ENCODE results near the gene GPSM1. TPM values are rescaled to one million over a fixed set of nuclear protein-coding genes. Genes with fewer than 3 reads are reported as not detected.

Gene GPSM1
- total and polyA plus RNA-seq, 4 donors: 0.11 to 2.9 (median 1.6) TPM

DNA sequence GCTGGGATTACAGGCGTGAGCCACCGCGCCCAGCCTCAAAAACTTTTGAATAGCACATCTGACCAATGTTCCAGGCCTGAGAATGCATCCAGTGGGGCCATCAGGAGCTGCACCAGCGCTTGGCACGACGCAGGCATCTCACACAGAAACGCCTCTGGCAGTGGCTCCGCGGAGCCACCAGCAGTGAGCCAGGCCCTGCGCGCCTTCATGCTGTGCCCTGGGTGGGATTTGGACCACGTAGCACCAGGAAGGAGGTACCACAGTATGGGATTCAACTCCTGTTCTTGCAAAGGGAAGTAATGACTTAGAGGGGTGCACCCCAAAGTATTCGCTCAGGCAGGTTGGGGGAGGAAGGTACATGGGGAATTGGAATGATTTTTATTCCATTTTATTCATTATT, 26.5 kb upstream of the GPSM1 start:
- TF ChIP-seq, protein P1, sequence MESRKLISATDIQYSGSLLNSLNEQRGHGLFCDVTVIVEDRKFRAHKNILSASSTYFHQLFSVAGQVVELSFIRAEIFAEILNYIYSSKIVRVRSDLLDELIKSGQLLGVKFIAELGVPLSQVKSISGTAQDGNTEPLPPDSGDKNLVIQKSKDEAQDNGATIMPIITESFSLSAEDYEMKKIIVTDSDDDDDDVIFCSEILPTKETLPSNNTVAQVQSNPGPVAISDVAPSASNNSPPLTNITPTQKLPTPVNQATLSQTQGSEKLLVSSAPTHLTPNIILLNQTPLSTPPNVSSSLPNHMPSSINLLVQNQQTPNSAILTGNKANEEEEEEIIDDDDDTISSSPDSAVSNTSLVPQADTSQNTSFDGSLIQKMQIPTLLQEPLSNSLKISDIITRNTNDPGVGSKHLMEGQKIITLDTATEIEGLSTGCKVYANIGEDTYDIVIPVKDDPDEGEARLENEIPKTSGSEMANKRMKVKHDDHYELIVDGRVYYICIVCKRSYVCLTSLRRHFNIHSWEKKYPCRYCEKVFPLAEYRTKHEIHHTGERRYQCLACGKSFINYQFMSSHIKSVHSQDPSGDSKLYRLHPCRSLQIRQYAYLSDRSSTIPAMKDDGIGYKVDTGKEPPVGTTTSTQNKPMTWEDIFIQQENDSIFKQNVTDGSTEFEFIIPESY (IDR thresholded peaks at IDR 0.05): no peak
- TF ChIP-seq HNF4G (IDR thresholded peaks at IDR 0.05) (no peak), FOXA2 (IDR thresholded peaks at IDR 0.05) (no peak), EGR1 (IDR thresholded peaks at IDR 0.05; ENCODE audit: low read depth in 2 of 2) (no peak), SP1 (IDR thresholded peaks at IDR 0.05) (no peak), JUND (IDR thresholded peaks at IDR 0.05) (no peak), RXRA (IDR thresholded peaks at IDR 0.05) (no peak), TAF1 (conservative IDR thresholded peaks at IDR 0.05) (no peak), NR2F2 (IDR thresholded peaks at IDR 0.05) (no peak), GABPA (IDR thresholded peaks at IDR 0.05 in 1 of 2, conservative IDR thresholded peaks at IDR 0.05 in 1 of 2) (no peak), HNF4A (conservative IDR thresholded peaks at IDR 0.05) (no peak), FOXA1 (IDR thresholded peaks at IDR 0.05) (no peak)
- TF ChIP-seq, protein P2, sequence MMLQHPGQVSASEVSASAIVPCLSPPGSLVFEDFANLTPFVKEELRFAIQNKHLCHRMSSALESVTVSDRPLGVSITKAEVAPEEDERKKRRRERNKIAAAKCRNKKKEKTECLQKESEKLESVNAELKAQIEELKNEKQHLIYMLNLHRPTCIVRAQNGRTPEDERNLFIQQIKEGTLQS (IDR thresholded peaks at IDR 0.05): no peak
- TF ChIP-seq, protein P3, sequence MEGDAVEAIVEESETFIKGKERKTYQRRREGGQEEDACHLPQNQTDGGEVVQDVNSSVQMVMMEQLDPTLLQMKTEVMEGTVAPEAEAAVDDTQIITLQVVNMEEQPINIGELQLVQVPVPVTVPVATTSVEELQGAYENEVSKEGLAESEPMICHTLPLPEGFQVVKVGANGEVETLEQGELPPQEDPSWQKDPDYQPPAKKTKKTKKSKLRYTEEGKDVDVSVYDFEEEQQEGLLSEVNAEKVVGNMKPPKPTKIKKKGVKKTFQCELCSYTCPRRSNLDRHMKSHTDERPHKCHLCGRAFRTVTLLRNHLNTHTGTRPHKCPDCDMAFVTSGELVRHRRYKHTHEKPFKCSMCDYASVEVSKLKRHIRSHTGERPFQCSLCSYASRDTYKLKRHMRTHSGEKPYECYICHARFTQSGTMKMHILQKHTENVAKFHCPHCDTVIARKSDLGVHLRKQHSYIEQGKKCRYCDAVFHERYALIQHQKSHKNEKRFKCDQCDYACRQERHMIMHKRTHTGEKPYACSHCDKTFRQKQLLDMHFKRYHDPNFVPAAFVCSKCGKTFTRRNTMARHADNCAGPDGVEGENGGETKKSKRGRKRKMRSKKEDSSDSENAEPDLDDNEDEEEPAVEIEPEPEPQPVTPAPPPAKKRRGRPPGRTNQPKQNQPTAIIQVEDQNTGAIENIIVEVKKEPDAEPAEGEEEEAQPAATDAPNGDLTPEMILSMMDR (IDR thresholded peaks at IDR 0.05; ENCODE audit: low read depth, low read length, missing input control): no peak
- TF ChIP-seq, protein P4, sequence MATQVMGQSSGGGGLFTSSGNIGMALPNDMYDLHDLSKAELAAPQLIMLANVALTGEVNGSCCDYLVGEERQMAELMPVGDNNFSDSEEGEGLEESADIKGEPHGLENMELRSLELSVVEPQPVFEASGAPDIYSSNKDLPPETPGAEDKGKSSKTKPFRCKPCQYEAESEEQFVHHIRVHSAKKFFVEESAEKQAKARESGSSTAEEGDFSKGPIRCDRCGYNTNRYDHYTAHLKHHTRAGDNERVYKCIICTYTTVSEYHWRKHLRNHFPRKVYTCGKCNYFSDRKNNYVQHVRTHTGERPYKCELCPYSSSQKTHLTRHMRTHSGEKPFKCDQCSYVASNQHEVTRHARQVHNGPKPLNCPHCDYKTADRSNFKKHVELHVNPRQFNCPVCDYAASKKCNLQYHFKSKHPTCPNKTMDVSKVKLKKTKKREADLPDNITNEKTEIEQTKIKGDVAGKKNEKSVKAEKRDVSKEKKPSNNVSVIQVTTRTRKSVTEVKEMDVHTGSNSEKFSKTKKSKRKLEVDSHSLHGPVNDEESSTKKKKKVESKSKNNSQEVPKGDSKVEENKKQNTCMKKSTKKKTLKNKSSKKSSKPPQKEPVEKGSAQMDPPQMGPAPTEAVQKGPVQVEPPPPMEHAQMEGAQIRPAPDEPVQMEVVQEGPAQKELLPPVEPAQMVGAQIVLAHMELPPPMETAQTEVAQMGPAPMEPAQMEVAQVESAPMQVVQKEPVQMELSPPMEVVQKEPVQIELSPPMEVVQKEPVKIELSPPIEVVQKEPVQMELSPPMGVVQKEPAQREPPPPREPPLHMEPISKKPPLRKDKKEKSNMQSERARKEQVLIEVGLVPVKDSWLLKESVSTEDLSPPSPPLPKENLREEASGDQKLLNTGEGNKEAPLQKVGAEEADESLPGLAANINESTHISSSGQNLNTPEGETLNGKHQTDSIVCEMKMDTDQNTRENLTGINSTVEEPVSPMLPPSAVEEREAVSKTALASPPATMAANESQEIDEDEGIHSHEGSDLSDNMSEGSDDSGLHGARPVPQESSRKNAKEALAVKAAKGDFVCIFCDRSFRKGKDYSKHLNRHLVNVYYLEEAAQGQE (IDR thresholded peaks at IDR 0.05): no peak
- Histone ChIP-seq H3K27me3 (ENCODE audit: control insufficient read depth in 4 of 4, insufficient read depth in 4 of 4, low read length in 3 of 4) (no peaks in the 10 kb centered on the region), H3K4me1 (ENCODE audit: control insufficient read depth in 4 of 4, insufficient read depth in 4 of 4, low read length in 3 of 4) (peaks cover 0 to 9% (median 0%) of the 10 kb centered on the region in 4 donors), H3K27ac (ENCODE audit: low read depth in 1 of 2, low read length in 2 of 2) (no peak overlapping the region), H3K9me3 (ENCODE audit: control insufficient read depth in 4 of 4, low read length in 3 of 4) (no peaks in the 10 kb centered on the region), H3K36me3 (ENCODE audit: control insufficient read depth in 4 of 4, insufficient read depth in 3 of 4, low read depth in 1 of 4, low read length in 3 of 4) (no peaks in the 10 kb centered on the region), H3K4me3 (ENCODE audit: low read depth in 1 of 3, low read length in 3 of 3) (no peak overlapping the region), H3K9ac (ENCODE audit: low read depth in 1 of 2, low read length in 2 of 2) (no peak overlapping the region)
- DNase-seq (ENCODE audit: low spot score): no peak
- WGBS: 93% methylated on average over 13 of the region's 13 CpGs

DNA sequence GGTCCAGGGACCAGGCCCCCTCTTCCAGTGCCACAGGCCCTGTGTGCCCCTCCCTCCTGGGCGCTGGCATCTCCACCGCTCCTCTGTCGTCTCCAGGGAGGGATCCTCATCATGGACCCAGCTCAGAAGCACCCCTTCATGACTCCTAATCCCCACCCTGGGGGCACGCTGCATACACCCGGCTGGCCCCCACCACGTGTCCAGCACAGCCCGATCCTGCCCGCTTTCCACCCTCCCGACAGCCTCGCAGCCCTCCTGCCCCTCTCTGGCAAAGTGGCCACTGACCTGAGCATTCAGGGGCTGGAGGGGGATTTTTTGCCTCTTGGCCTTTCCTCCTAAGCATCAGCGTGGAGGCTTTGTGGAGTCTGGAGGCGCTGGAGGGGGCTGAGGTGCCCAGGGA, 24.8 kb upstream of the GPSM1 start:
- no peak overlapping the region for H3K27ac ChIP-seq (ENCODE audit: low read depth in 1 of 2, low read length in 2 of 2)
- H3K4me3 ChIP-seq (ENCODE audit: low read depth in 1 of 3, low read length in 3 of 3): no peak overlapping the region
- H3K9ac ChIP-seq (ENCODE audit: low read depth in 1 of 2, low read length in 2 of 2): no peak overlapping the region
- H3K27me3 ChIP-seq (ENCODE audit: control insufficient read depth in 4 of 4, insufficient read depth in 4 of 4, low read length in 3 of 4): no peaks in the 10 kb centered on the region
- DNase-seq (ENCODE audit: low spot score): no peak
- no peaks in the 10 kb centered on the region for H3K9me3 ChIP-seq (ENCODE audit: control insufficient read depth in 4 of 4, low read length in 3 of 4)
- no peak for TF ChIP-seq SP1 (IDR thresholded peaks at IDR 0.05)
- no peak for TF ChIP-seq FOXA1 (IDR thresholded peaks at IDR 0.05)
- TF ChIP-seq, protein P5, sequence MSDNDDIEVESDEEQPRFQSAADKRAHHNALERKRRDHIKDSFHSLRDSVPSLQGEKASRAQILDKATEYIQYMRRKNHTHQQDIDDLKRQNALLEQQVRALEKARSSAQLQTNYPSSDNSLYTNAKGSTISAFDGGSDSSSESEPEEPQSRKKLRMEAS (IDR thresholded peaks at IDR 0.05): no peak
- TF ChIP-seq RAD21 (IDR thresholded peaks at IDR 0.05): no peak
- no peak for TF ChIP-seq GABPA (IDR thresholded peaks at IDR 0.05 in 1 of 2, conservative IDR thresholded peaks at IDR 0.05 in 1 of 2)
- no peak for TF ChIP-seq RXRA (IDR thresholded peaks at IDR 0.05)
- TF ChIP-seq, protein P4 (IDR thresholded peaks at IDR 0.05): no peak
- TF ChIP-seq EGR1 (IDR thresholded peaks at IDR 0.05; ENCODE audit: low read depth in 2 of 2): no peak
- TF ChIP-seq NR2F2 (IDR thresholded peaks at IDR 0.05): no peak
- TF ChIP-seq, protein P1 (IDR thresholded peaks at IDR 0.05): no peak
- no peak for TF ChIP-seq HNF4G (IDR thresholded peaks at IDR 0.05)
- no peak for TF ChIP-seq FOXA2 (IDR thresholded peaks at IDR 0.05)
- TF ChIP-seq YY1 (IDR thresholded peaks at IDR 0.05): no peak
- no peaks in the 10 kb centered on the region for H3K36me3 ChIP-seq (ENCODE audit: control insufficient read depth in 4 of 4, insufficient read depth in 3 of 4, low read depth in 1 of 4, low read length in 3 of 4)
- H3K4me1 ChIP-seq (ENCODE audit: control insufficient read depth in 4 of 4, insufficient read depth in 4 of 4, low read length in 3 of 4): no peaks in the 10 kb centered on the region
- 91% methylated on average over 12 of the region's 12 CpGs for WGBS

Measured in liver (tissue), 9 donors.